ENCODE data around the gene RIBC2.
"Not testable (repeated sequence)": the region's sequence is repeated elsewhere in the genome, so short reads cannot be mapped to it uniquely, and the experiment has no call there.

RIBC2 gene

DNA sequence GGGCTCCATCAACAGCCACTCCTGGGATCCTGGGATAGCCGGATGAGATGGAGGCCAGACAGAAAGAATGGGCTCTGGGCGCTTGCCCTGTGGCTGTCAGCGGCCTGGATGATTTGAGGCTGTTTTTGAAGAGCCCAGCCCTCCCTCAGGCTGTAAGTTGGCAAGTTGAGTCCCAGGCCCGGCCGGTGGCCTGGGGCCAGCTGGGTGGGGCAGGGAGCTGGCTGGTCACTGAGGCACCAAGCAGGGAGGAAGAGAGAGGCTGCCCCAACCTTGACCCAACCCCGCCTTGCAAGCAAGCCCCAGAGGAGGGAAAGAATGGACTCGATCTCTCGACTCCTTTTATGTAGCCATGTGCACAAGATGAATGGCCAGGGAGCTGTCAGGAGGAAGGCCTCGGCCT lies 34.9 kb downstream of the RIBC2 start:
- DNase-seq (ENCODE audit: low read depth), result no peak

- DNase-seq (ENCODE audit: low read depth), result not testable (repeated sequence)
These were observed 35.9 kb downstream of the RIBC2 start for GRCh38 chr22:45449442-45449841.

DNA sequence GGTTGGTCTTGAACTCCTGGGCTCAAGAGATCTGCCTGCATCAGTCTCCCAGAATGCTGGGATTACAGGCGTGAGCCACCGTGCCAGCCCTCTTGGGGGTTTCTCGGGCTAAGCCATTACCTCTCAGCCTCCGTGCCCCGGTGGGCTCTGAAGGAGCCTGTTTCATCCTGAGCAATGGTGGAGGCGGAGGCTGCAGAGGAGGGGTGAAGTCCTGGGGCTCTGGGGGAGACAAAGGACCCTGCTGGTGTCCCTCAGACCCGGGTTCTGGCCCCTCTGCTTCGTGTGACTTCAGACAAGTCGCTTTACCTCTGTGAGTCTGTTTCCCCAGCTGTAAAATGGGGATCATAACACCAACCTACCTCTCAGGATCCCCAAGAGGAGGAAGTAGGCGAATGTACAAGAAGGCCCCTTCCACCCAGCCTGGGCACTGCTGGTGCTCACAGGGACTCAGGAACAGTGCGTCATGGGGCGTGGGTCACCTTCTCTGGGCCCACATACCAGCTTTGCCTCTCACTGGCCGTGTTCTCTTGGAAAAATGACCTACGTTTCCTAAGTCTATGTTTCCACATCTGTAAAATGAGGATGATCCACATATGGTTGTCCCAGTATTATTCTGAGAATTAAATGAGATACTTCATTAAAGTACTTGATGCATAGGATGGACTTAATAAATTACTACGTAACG lies 36.8 kb downstream of the RIBC2 start:
- DNase-seq (ENCODE audit: low read depth), result no peak

GRCh38 chr22:45450921-45451651 lies 37.6 kb downstream of the RIBC2 start:
- no peak for DNase-seq (ENCODE audit: low read depth)

- no peak for DNase-seq (ENCODE audit: low read depth)
These were observed 38.5 kb downstream of the RIBC2 start for GRCh38 chr22:45451972-45452371.

- no peak for DNase-seq (ENCODE audit: low read depth)
These were observed 39.3 kb downstream of the RIBC2 start for GRCh38 chr22:45452565-45453379.

GRCh38 chr22:45453764-45454163 lies 40.3 kb downstream of the RIBC2 start:
- no peak for DNase-seq (ENCODE audit: low read depth)

GRCh38 chr22:45454275-45454674 lies 40.8 kb downstream of the RIBC2 start:
- DNase-seq (ENCODE audit: low read depth), result no peak

GRCh38 chr22:45455212-45455611 lies 41.7 kb downstream of the RIBC2 start:
- DNase-seq (ENCODE audit: low read depth), result no peak

- no peak for DNase-seq (ENCODE audit: low read depth)
These were observed 42.1 kb downstream of the RIBC2 start for GRCh38 chr22:45455621-45456020.

- DNase-seq (ENCODE audit: low read depth), result no peak
These were observed 43.3 kb downstream of the RIBC2 start for GRCh38 chr22:45456811-45457210.

DNA sequence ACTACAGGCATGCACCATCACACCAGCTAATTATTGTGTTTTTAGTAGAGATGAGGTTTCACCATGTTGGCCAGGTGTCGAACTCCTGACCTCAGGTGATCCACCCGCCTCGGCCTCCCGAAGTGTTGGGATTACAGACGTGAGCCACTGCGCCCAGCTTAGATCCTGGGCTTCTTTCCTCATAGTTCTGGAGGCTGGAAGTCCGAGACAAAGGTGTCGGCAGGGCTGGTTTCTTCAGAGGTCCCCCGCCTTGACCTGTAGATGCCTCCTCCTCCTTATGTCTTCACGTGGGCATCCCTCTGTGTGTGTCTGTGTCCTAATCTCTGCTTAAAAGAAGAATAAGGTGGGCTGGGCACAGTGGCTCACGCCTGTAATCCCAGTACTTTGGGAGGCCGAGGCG lies 45.0 kb downstream of the RIBC2 start:
- DNase-seq (ENCODE audit: low read depth), result no peak

DNA sequence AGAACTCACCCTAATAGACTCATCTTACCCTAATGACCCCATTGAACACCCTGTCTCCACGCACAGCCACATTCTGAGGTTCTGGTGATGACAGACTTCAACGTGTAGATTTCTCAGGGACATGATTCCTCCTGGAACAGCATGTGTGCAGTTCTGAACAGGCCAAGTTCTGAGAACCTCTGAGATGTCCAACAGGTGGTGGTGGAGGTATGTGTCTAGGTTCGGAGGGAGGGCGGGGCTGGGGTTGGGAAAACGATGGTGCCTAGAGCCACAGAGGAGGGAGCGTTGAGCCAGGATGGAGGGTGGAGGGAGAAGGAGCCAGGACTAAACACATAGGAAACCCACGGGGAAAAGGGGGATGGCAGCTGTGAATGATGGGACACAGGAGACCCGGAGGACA lies 45.7 kb downstream of the RIBC2 start:
- DNase-seq (ENCODE audit: low read depth), result no peak

GRCh38 chr22:45460288-45461109 lies 47.0 kb downstream of the RIBC2 start:
- DNase-seq (ENCODE audit: low read depth), result no peak

DNA sequence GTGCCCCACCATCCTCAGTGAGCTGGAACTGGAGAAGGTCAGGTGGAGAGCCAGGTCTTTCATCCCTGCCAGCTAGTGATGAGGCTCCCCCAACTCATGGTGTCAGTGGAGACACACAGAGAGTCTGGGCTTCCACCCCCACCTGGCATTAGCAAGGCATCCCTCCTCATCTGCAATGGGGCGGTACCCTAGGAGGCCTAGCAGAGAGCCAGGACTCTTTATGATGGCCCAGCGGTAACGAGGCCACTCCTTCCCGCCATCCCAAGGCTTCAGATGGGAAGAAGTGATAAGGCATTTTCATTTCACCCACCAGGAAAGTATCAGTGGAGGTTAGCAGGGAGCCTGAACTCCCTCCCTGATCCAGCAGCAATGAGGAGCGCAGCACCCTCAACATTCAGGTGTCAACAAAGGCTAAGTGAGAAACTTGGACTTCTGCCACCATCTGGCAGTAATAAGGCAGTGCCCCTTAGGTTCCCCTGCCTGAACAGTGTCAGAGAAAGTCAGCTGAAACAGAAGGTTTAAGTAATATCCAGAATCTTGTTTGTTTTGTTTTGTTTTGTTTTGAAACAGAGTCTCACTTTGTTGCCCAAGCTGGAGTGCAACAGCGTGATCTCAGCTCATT lies 48.7 kb downstream of the RIBC2 start:
- no peak for DNase-seq (ENCODE audit: low read depth)

- DNase-seq (ENCODE audit: low read depth), result not testable (repeated sequence)
These were observed 50.2 kb downstream of the RIBC2 start for GRCh38 chr22:45463691-45464090.

DNA sequence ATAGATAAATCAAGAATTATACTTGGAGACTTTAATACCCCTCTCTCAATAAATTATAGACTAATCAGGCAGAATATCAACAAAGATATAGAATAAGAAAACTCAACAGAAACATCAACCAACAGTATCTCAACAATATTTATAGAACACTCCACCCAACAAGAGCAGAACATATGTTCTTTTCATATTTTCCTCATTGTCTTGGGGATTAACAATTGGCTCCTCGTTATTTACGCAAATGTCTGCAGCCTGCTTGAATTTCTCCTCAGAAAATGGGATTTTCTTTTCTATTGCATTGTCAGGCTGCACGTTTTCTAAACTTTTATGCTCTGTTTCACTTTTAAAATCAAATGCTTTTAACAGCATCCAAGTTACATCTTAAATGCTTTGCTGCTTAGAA lies 52.1 kb downstream of the RIBC2 start:
- DNase-seq (ENCODE audit: low read depth), result no peak

DNA sequence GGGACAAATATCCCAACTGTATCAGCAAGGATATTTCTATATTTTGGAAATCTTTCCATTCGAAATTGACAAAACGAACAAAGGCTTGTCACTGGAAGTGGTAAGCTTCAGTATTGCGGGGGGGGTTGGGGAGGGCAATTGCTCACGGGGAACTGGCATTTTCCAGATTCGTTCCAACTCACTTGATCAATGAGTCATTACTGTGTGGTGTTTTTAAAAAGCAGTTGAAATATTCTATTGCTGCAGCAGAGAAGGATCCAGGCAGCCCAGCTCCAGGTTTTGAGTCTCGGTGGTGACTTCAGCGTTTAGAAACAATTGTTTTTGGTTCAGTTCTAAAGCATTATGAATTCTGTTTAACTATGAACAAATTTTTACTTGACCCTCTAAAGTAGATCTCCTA lies 55.4 kb downstream of the RIBC2 start:
- DNase-seq (ENCODE audit: low read depth), result no peak

GRCh38 chr22:45469281-45470073 lies 56.0 kb downstream of the RIBC2 start:
- no peak for DNase-seq (ENCODE audit: low read depth)

DNA sequence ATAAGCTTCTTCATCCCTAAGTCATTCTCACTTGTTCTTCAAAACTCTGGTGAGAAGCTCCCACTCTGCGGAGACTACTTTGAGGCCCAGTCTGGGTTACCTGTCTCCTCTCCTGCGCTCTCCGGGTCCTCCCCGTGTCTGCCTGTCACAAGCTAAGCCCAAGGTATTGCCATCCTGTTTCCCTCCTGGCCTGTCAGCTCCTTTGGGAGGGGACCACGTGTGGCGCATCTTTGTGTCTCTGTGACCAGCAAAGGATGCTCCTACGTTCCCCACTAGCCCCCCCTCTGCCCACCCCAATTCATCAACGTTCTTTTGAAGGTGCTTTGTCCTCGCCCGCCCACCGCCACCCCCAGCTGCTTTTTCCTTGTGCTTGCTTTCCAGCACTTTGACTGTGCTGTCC lies 57.4 kb downstream of the RIBC2 start:
- no peak for DNase-seq (ENCODE audit: low read depth)

GRCh38 chr22:45472426-45472825 lies 58.9 kb downstream of the RIBC2 start:
- no peak for DNase-seq (ENCODE audit: low read depth)

All from activated T-helper 9 cell treated with anti-CD3 and anti-CD28 coated beads, Interleukin-2, amount 50 U/mL, for 16 hours (primary cell).